Right lung (tissue), 5 donors: ENCODE results near the gene OR10V1. TPM values are rescaled to one million over a fixed set of nuclear protein-coding genes. Genes with fewer than 3 reads are reported as not detected.

ENCODE experiments used
- DNase-seq, 2 donors: peaks; one replicate each; pipeline ENCODE4 v3.0.0-alpha.2; 2013
- polyA plus RNA-seq, 5 donors: library from polyadenylated mRNA; unstranded; fragments of 120-200 nt; gene quantifications; one replicate each; pipeline versions ENCODE4 v1.2.1 to v1.2.3, GENCODE V29; 2013; ENCODE audit warnings: inconsistent platforms in 1 of 5, low replicate concordance in 1 of 5; ENCODE audit not compliant: insufficient read length in 5 of 5, insufficient read depth in 1 of 5

The OR10V1 gene
- polyA plus RNA-seq, 5 donors: not detected

GRCh38 chr11:59668950-59669610, 44.6 kb downstream of the OR10V1 start, which contains the start of gene PATL1:
Gene PATL1, minus strand, starts transcription at chr11:59669037. Its CDS starts 142 bp downstream, at chr11:59668895.
- DNase-seq: peak; percentile 99 to 100

- DNase-seq: peak; percentile 29 to 56
Measured at GRCh38 chr11:59668188-59668949, 45.3 kb downstream of the OR10V1 start.

- DNase-seq: no peak
Measured at GRCh38 chr11:59667812-59668187, 45.8 kb downstream of the OR10V1 start.

GRCh38 chr11:59666969-59667368, 46.7 kb downstream of the OR10V1 start:
- peak in 1 of 2 donors; percentile 3 for DNase-seq

Other genes starting within 250 kb of the OR10V1 start
- not detected for gene OR4D10, start 240.5 kb downstream of the OR10V1 start, polyA plus RNA-seq
- not detected for gene OR4D11, start 210.3 kb downstream of the OR10V1 start, polyA plus RNA-seq
- gene OR4D9, start 202.3 kb downstream of the OR10V1 start, polyA plus RNA-seq: under 1 TPM; 0.03 to 0.09 (median 0.06) TPM
- gene OSBP, start 98.1 kb downstream of the OR10V1 start, polyA plus RNA-seq: 10 to 100 TPM; 34.2 to 45.4 (median 37.9) TPM
- 10 to 100 TPM; 32.7 to 45.0 (median 41.3) TPM for gene PATL1, start 44.8 kb downstream of the OR10V1 start, polyA plus RNA-seq
- gene STX3, start 41.5 kb upstream of the OR10V1 start, polyA plus RNA-seq: 10 to 100 TPM; 20.6 to 30.6 (median 29.3) TPM
- 10 to 100 TPM; 53.1 to 55.5 (median 53.7) TPM for gene MRPL16, start 96.9 kb upstream of the OR10V1 start, polyA plus RNA-seq
- gene CBLIF, start 131.7 kb upstream of the OR10V1 start, polyA plus RNA-seq: not detected
- gene TCN1, start 152.6 kb upstream of the OR10V1 start, polyA plus RNA-seq: under 1 TPM in 2 of 5 donors, not detected in 3; 0.10 to 0.28 TPM
- gene OOSP3, start 164.9 kb upstream of the OR10V1 start, polyA plus RNA-seq: not detected
- gene OOSP1, start 224.6 kb upstream of the OR10V1 start, polyA plus RNA-seq: under 1 TPM in 2 of 5 donors, not detected in 3; 0.17 to 0.39 TPM